H9 (cell line): ENCODE results near the gene ZNF92. TPM values are rescaled to one million over a fixed set of nuclear protein-coding genes. Genes with fewer than 3 reads are reported as not detected.
"Not testable (repeated sequence)": the region's sequence is repeated elsewhere in the genome, so short reads cannot be mapped to it uniquely, and the experiment has no call there.

Experiments
- DNase-seq: peaks from one replicate; pipeline ENCODE4 v3.0.0-alpha.2; 2017
- H2AFZ ChIP-seq: one replicate; pipeline ENCODE4 v1.6.1; 2013; ENCODE audit warnings: mild to moderate bottlenecking, low read length, control low read depth, moderate library complexity
- H2AK5ac ChIP-seq: 2 replicates; pipeline ENCODE4 v1.6.1; 2013; ENCODE audit warnings: low read length, control low read depth, mixed read lengths; ENCODE audit not compliant: insufficient read length
- H2BK120ac ChIP-seq: one replicate; pipeline ENCODE4 v1.6.1; 2013; ENCODE audit warnings: low read depth, mild to moderate bottlenecking, low read length, control low read depth, inconsistent platforms; ENCODE audit not compliant: poor library complexity, severe bottlenecking
- H2BK12ac ChIP-seq: 2 replicates; pipeline ENCODE4 v1.6.1; 2013; ENCODE audit warnings: low read length, control low read depth, mixed read lengths, low read depth; ENCODE audit not compliant: insufficient read length
- H2BK15ac ChIP-seq: 2 replicates; pipeline ENCODE4 v1.6.1; 2013; ENCODE audit warnings: low read depth, low read length, control low read depth
- H2BK20ac ChIP-seq: one replicate; pipeline ENCODE4 v1.6.1; 2013; ENCODE audit warnings: low read depth, mild to moderate bottlenecking, low read length, control low read depth, inconsistent platforms; ENCODE audit not compliant: poor library complexity, severe bottlenecking
- H2BK5ac ChIP-seq: 2 replicates; pipeline ENCODE4 v1.6.1; 2013; ENCODE audit warnings: low read length, control low read depth, mixed read lengths; ENCODE audit not compliant: insufficient read length
- H3K14ac ChIP-seq: 2 replicates; pipeline ENCODE4 v1.6.1; 2013; ENCODE audit warnings: low read length, control low read depth; ENCODE audit not compliant: insufficient read depth
- H3K18ac ChIP-seq: 2 replicates; pipeline ENCODE4 v1.6.1; 2013; ENCODE audit warnings: low read depth, mild to moderate bottlenecking, mixed read lengths, low read length, control low read depth; ENCODE audit not compliant: insufficient read length
- H3K23ac ChIP-seq: 2 replicates; pipeline ENCODE4 v1.6.1; 2013; ENCODE audit warnings: low read length, control low read depth, mixed read lengths, low read depth; ENCODE audit not compliant: insufficient read length
- H3K23me2 ChIP-seq: 2 replicates; pipeline ENCODE4 v1.6.1; 2013; ENCODE audit warnings: low read depth, mild to moderate bottlenecking, mixed read lengths, low read length, control low read depth; ENCODE audit not compliant: insufficient read length, poor library complexity, severe bottlenecking
- H3K27ac ChIP-seq: 2 replicates; pipeline ENCODE4 v1.5.1; 2013; ENCODE audit warnings: low read length, control low read depth, mixed read lengths, low read depth; ENCODE audit not compliant: insufficient read length
- H3K27me3 ChIP-seq: 2 replicates; pipeline ENCODE4 v1.6.1; 2013; ENCODE audit warnings: low read length, control low read depth, inconsistent platforms; ENCODE audit not compliant: insufficient read depth
- H3K4ac ChIP-seq: 2 replicates; pipeline ENCODE4 v1.6.1; 2013; ENCODE audit warnings: low read depth, mild to moderate bottlenecking, control low read depth, inconsistent platforms, low read length, moderate library complexity
- H3K4me1 ChIP-seq: 2 replicates; pipeline ENCODE4 v1.6.1; 2013; ENCODE audit warnings: low read length, control low read depth, inconsistent platforms; ENCODE audit not compliant: insufficient read depth
- H3K4me2 ChIP-seq: 2 replicates; pipeline ENCODE4 v1.6.1; 2013; ENCODE audit warnings: low read length, control low read depth, mixed read lengths; ENCODE audit not compliant: insufficient read length, insufficient read depth
- H3K56ac ChIP-seq: 2 replicates; pipeline ENCODE4 v1.6.1; 2013; ENCODE audit warnings: low read depth, mild to moderate bottlenecking, mixed read lengths, low read length, control low read depth; ENCODE audit not compliant: insufficient read length
- H3K79me1 ChIP-seq: 2 replicates; pipeline ENCODE4 v1.6.1; 2013; ENCODE audit warnings: low read depth, mild to moderate bottlenecking, moderate library complexity, low read length, control low read depth, inconsistent platforms; ENCODE audit not compliant: insufficient read depth, poor library complexity, severe bottlenecking
- H3K79me2 ChIP-seq: 2 replicates; pipeline ENCODE4 v1.6.1; 2013; ENCODE audit warnings: low read length, control low read depth, inconsistent platforms; ENCODE audit not compliant: insufficient read depth
- H3K9ac ChIP-seq: 2 replicates; pipeline ENCODE4 v1.6.1; 2013; ENCODE audit warnings: low read length, control low read depth, mixed read lengths; ENCODE audit not compliant: insufficient read length; ENCODE audit errors: extremely low read depth
- H3K9me3 ChIP-seq: one replicate; pipeline ENCODE4 v1.6.1; 2013; ENCODE audit warnings: low read depth, low read length, inconsistent platforms; ENCODE audit not compliant: control insufficient read depth
- H3T11ph ChIP-seq: one replicate; pipeline ENCODE4 v1.6.1; 2013; ENCODE audit warnings: mild to moderate bottlenecking, low read length, control low read depth, inconsistent platforms
- H4K20me1 ChIP-seq: one replicate; pipeline ENCODE4 v1.6.1; 2013; ENCODE audit not compliant: control insufficient read depth, insufficient read length, insufficient read depth
- H4K5ac ChIP-seq: 2 replicates; pipeline ENCODE4 v1.6.1; 2013; ENCODE audit warnings: low read depth, mild to moderate bottlenecking, mixed read lengths, low read length, control low read depth; ENCODE audit not compliant: insufficient read length
- H4K8ac ChIP-seq: replicated peaks from 2 replicates; pipeline ENCODE4 v1.6.1; 2013; ENCODE audit warnings: low read length, control low read depth, mixed read lengths, low read depth; ENCODE audit not compliant: insufficient read length
- H4K91ac ChIP-seq: 2 replicates; pipeline ENCODE4 v1.6.1; 2013; ENCODE audit warnings: low read depth, mild to moderate bottlenecking, moderate library complexity, mixed read lengths, low read length, control low read depth; ENCODE audit not compliant: insufficient read length
- H3K27ac Mint-ChIP-seq, 3 experiments: 2 replicates in 2 of 3; 3 replicates in 1 of 3; pipeline ENCODE4 v1.8.0; 2020 to 2021; ENCODE audit warnings: mixed read lengths in 3 of 3, mild to moderate bottlenecking in 1 of 3, moderate library complexity in 1 of 3
- H3K27me3 Mint-ChIP-seq: 2 replicates; pipeline ENCODE4 v1.8.0; 2021; ENCODE audit warnings: low read depth, mild to moderate bottlenecking, moderate library complexity, mixed read lengths
- H3K36me3 Mint-ChIP-seq, 3 experiments: 2 replicates in 2 of 3; 3 replicates in 1 of 3; pipeline ENCODE4 v1.8.0; 2020 to 2021; ENCODE audit warnings: low read depth in 3 of 3, mixed read lengths in 3 of 3; ENCODE audit not compliant: insufficient read depth in 1 of 3
- H3K4me1 Mint-ChIP-seq, 2 experiments: 2 replicates each; pipeline ENCODE4 v1.8.0; 2020; ENCODE audit warnings: mixed read lengths in 2 of 2
- H3K4me3 Mint-ChIP-seq, 2 experiments: 2 replicates in 1 of 2; 3 replicates in 1 of 2; pipeline ENCODE4 v1.8.0; 2020 to 2021; ENCODE audit warnings: mild to moderate bottlenecking in 2 of 2, mixed read lengths in 2 of 2, moderate library complexity in 1 of 2
- H3K9me3 Mint-ChIP-seq, 2 experiments: 2 replicates in 1 of 2; 3 replicates in 1 of 2; pipeline ENCODE4 v1.8.0; 2020; ENCODE audit warnings: mild to moderate bottlenecking in 2 of 2, mixed read lengths in 2 of 2, moderate library complexity in 1 of 2
- CTCF ChIP-seq: fragments of 200-600 bp; sonication (generic); conservative IDR thresholded peaks from 3 replicates; pipeline ENCODE4 v1.8.0; 2021; ENCODE audit warnings: antibody characterized with exemption, mild to moderate bottlenecking
- WGBS: extraction: QIAGEN DNeasy Blood & Tissue Kit; methylation state at CpG from one replicate; pipeline ENCODE4 v1.1.7; 2013; ENCODE audit warnings: missing lambda C conversion rate, low lambda C conversion rate, mixed read lengths; ENCODE audit not compliant: insufficient read length; ENCODE audit errors: extremely low coverage; 5-methylcytosine and 5-hydroxymethylcytosine counted together
- total RNA-seq: library from RNA; stranded (reverse); gene quantifications from 2 replicates; pipeline ENCODE4 v1.2.1, GENCODE V29; 2021

The ZNF92 gene
- total RNA-seq, 1 experiment from 2014 or later: 32.4 TPM

GRCh38 chr7:65404020-65404419 is 30.4 kb downstream of the ZNF92 start:
- Mint-ChIP-seq H3K9me3 (peaks cover 77% of the 10 kb centered on the region in 2 experiments), H3K27me3 (no peaks in the 10 kb centered on the region; the same call in 1 of the 2 replicates), H3K36me3 (peaks cover 28 to 50% (median 29%) of the 10 kb centered on the region in 3 experiments), H3K4me3 (no peak overlapping the region), H3K27ac (no peak overlapping the region), H3K4me1 (no peaks in the 10 kb centered on the region)
- no peak overlapping the region for H3K4me2 ChIP-seq
- H3K56ac ChIP-seq: no peak overlapping the region
- no CpG with 5 or more reads among the region's 1 CpG for WGBS
- no peaks in the 10 kb centered on the region for H3K79me2 ChIP-seq
- H4K5ac ChIP-seq: no peak overlapping the region
- no peak overlapping the region for H3T11ph ChIP-seq
- no peak overlapping the region for H3K4ac ChIP-seq
- H4K20me1 ChIP-seq: no peaks in the 10 kb centered on the region
- H3K79me1 ChIP-seq: no peaks in the 10 kb centered on the region
- H3K23ac ChIP-seq: no peak overlapping the region
- no peak overlapping the region for H4K91ac ChIP-seq
- DNase-seq: no peak
- H2AK5ac ChIP-seq: no peak overlapping the region
- H3K27ac ChIP-seq: no peak overlapping the region
- peaks cover 36% of the 10 kb centered on the region for H3K9me3 ChIP-seq
- no peak overlapping the region for H3K14ac ChIP-seq
- no peak overlapping the region for H3K18ac ChIP-seq
- H2BK120ac ChIP-seq: no peak overlapping the region
- H3K9ac ChIP-seq: no peak overlapping the region
- no peak overlapping the region for H2AFZ ChIP-seq
- no peaks in the 10 kb centered on the region for H3K23me2 ChIP-seq
- H3K4me1 ChIP-seq: no peaks in the 10 kb centered on the region
- no peak overlapping the region for H2BK12ac ChIP-seq
- no peak for TF ChIP-seq CTCF
- no peak overlapping the region for H2BK15ac ChIP-seq
- no peak overlapping the region for H4K8ac ChIP-seq
- no peak overlapping the region for H2BK5ac ChIP-seq
- H3K27me3 ChIP-seq: no peaks in the 10 kb centered on the region
- H2BK20ac ChIP-seq: no peak overlapping the region

GRCh38 chr7:65406706-65407105 is 33.1 kb downstream of the ZNF92 start:
- H3K23me2 ChIP-seq, H2BK20ac ChIP-seq, H3K79me2 ChIP-seq, H3K4me2 ChIP-seq, H2BK120ac ChIP-seq, H3K4me3 Mint-ChIP-seq, H3K4ac ChIP-seq, DNase-seq, H4K91ac ChIP-seq, H3K9ac ChIP-seq, H2BK15ac ChIP-seq, H3K23ac ChIP-seq, H2BK12ac ChIP-seq, H3K14ac ChIP-seq, H3K79me1 ChIP-seq, H3K27ac Mint-ChIP-seq, H3K18ac ChIP-seq, H2BK5ac ChIP-seq, H3K27me3 ChIP-seq, H4K8ac ChIP-seq, H3T11ph ChIP-seq, H3K56ac ChIP-seq, H3K27me3 Mint-ChIP-seq, H3K4me1 Mint-ChIP-seq, H3K27ac ChIP-seq, H4K5ac ChIP-seq, H3K4me1 ChIP-seq, H2AFZ ChIP-seq, H2AK5ac ChIP-seq, H4K20me1 ChIP-seq: not testable (repeated sequence)
- no CpG with 5 or more reads among the region's 2 CpGs for WGBS
- H3K9me3 ChIP-seq: peaks cover 43% of the 10 kb centered on the region
- H3K9me3 Mint-ChIP-seq: peaks cover 80 to 85% of the 10 kb centered on the region in 2 experiments
- H3K36me3 Mint-ChIP-seq: peaks cover 11 to 27% (median 11%) of the 10 kb centered on the region in 3 experiments; a peak in 5 of 7 replicates
